GM12878 (cell line): Measurements from ENCODE around the gene LDLRAD3. TPM values are rescaled to one million over a fixed set of nuclear protein-coding genes. Genes with fewer than 3 reads are reported as not detected.
A peak's percentile ranks its signal among the peaks of the same experiment; 100 is the strongest.

ENCODE experiments used
- ATAC-seq: fragments of 200-7000 bp; cut with Tn5 transposase; 3 replicates; pipeline ENCODE4 v1.9.1; 2020; ENCODE audit warnings: mild to moderate bottlenecking, moderate library complexity
- BruUV-seq: library from RNA; stranded (reverse); fragments of 400-500 nt; replicated peaks from 2 replicates; lab custom pipeline; 2021; lab: Mats Ljungman, UMichigan
- CTCF ChIA-PET: fragments of 300-600 bp; sonication (Branson Sonifier 250); formaldehyde crosslinking; extraction: SDS; loops from one replicate; lab custom pipeline; 2021; ENCODE audit warnings: inconsistent platforms; lab: Yijun Ruan, JAX
- POLR2A ChIA-PET: fragments of 350-600 bp; formaldehyde crosslinking; extraction: SDS; loops from one replicate; lab custom pipeline; 2021; ENCODE audit warnings: inconsistent platforms; lab: Charles Lee
- RAD21 ChIA-PET: fragments of 300-600 bp; sonication (Branson Sonifier 250); formaldehyde crosslinking; loops from one replicate; lab custom pipeline; 2023; ENCODE audit warnings: antibody characterized with exemption; ENCODE audit not compliant: unreplicated experiment; lab: Charles Lee
- SMC1A ChIA-PET: fragments of 300-600 bp; sonication (Branson Sonifier 250); formaldehyde crosslinking; loops from one replicate; lab custom pipeline; 2023; ENCODE audit not compliant: unreplicated experiment, uncharacterized antibody; lab: Charles Lee
- DNase-seq: peaks from one replicate; pipeline ENCODE4 v3.0.0-alpha.2; 2011; ENCODE audit warnings: low read depth, low spot score
- FAIRE-seq: peaks from 3 replicates; lab custom pipeline; 2011; peaks lifted over from hg19 to GRCh38; lab: Jason Lieb, UNC
- H2AFZ ChIP-seq: 2 replicates; pipeline ENCODE4 v1.6.0; 2011; ENCODE audit warnings: low read depth, low read length, control low read depth; ENCODE audit not compliant: control insufficient read depth
- H3K27ac ChIP-seq: 2 replicates; pipeline ENCODE4 v1.5.1; 2011; ENCODE audit warnings: control low read depth; ENCODE audit not compliant: control insufficient read depth, insufficient read depth
- H3K27me3 ChIP-seq, 2 experiments: replicated peaks in 1 of 2; 2 replicates each; pipeline versions ENCODE4 v1.6.0 to v1.6.1; 2011; ENCODE audit warnings: low read length in 1 of 2; ENCODE audit not compliant: control insufficient read depth in 2 of 2, insufficient read depth in 2 of 2
- H3K36me3 ChIP-seq, 2 experiments: 2 replicates each; pipeline ENCODE4 v1.5.1; 2011; ENCODE audit warnings: low read length in 1 of 2; ENCODE audit not compliant: control insufficient read depth in 2 of 2, insufficient read depth in 2 of 2
- H3K4me1 ChIP-seq: 2 replicates; pipeline ENCODE4 v1.6.1; 2011; ENCODE audit warnings: mild to moderate bottlenecking, low read length, moderate library complexity, mixed read lengths; ENCODE audit not compliant: control insufficient read depth, insufficient read depth
- H3K4me2 ChIP-seq: 2 replicates; pipeline ENCODE4 v1.6.0; 2011; ENCODE audit warnings: control low read depth; ENCODE audit not compliant: control insufficient read depth, insufficient read depth
- H3K4me3 ChIP-seq: fragments of 200-600 bp; sonication (generic); 2 replicates; pipeline ENCODE4 v1.5.1; 2016
- H3K79me2 ChIP-seq: 2 replicates; pipeline ENCODE4 v1.6.0; 2011; ENCODE audit warnings: low read length; ENCODE audit not compliant: control insufficient read depth, insufficient read depth
- H3K9ac ChIP-seq: 2 replicates; pipeline ENCODE4 v1.8.0; 2011; ENCODE audit warnings: low read length, control low read depth, mixed read lengths; ENCODE audit not compliant: control insufficient read depth, insufficient read depth
- H3K9me3 ChIP-seq: replicated peaks from 3 replicates; pipeline ENCODE4 v1.5.1; 2011; ENCODE audit warnings: mild to moderate bottlenecking, low read length; ENCODE audit not compliant: control insufficient read depth, insufficient read depth
- H4K20me1 ChIP-seq: 2 replicates; pipeline ENCODE4 v1.6.0; 2011; ENCODE audit not compliant: control insufficient read depth, insufficient read depth
- BHLHE40 ChIP-seq, 2 experiments: fragments of 450-650 bp in 1 of 2; IDR thresholded peaks; 2 replicates each; pipeline ENCODE4 v1.6.1; 2011 to 2017; ENCODE audit warnings: low read depth in 2 of 2, borderline replicate concordance in 1 of 2, improper control_type of control experiment in 1 of 2, low read length in 1 of 2, mild to moderate bottlenecking in 1 of 2
- BRCA1 ChIP-seq: IDR thresholded peaks from 2 replicates; pipeline ENCODE4 v1.6.1; 2011; ENCODE audit warnings: low read depth, low read length, improper control_type of control experiment
- EGR1 ChIP-seq, 2 experiments: IDR thresholded peaks; 1 replicate in 1 of 2; 2 replicates in 1 of 2; pipeline ENCODE4 v1.6.1; 2011 to 2012; ENCODE audit warnings: low read depth in 2 of 2, low read length in 2 of 2, borderline replicate concordance in 1 of 2, mild to moderate bottlenecking in 1 of 2, moderate library complexity in 1 of 2
- HCFC1 ChIP-seq: fragments of 150-350 bp; IDR thresholded peaks from 2 replicates; pipeline ENCODE4 v1.6.1; 2014; ENCODE audit warnings: low read length
- IKZF1 ChIP-seq: fragments of 450-650 bp; conservative IDR thresholded peaks from 2 replicates; pipeline ENCODE4 v1.6.1; 2017; ENCODE audit warnings: antibody characterized with exemption, mild to moderate bottlenecking
- IKZF2 ChIP-seq, 2 experiments: fragments of 450-650 bp; IDR thresholded peaks; 2 replicates each; pipeline ENCODE4 v1.6.1; 2017; ENCODE audit warnings: mild to moderate bottlenecking in 2 of 2, moderate library complexity in 2 of 2
- KLF5 ChIP-seq: fragments of 450-650 bp; IDR thresholded peaks from 2 replicates; pipeline ENCODE4 v1.6.1; 2014; ENCODE audit warnings: mild to moderate bottlenecking; ENCODE audit not compliant: partially characterized antibody
- NBN ChIP-seq: fragments of 450-650 bp; IDR thresholded peaks from 2 replicates; pipeline ENCODE4 v1.6.1; 2016
- SUPT20H ChIP-seq: IDR thresholded peaks from 2 replicates; pipeline ENCODE4 v1.6.1; 2011; ENCODE audit warnings: low read depth, mild to moderate bottlenecking, low read length, moderate library complexity, borderline replicate concordance; ENCODE audit not compliant: control insufficient read depth
- YBX1 ChIP-seq: fragments of 450-650 bp; IDR thresholded peaks from 2 replicates; pipeline ENCODE4 v1.6.1; 2016; ENCODE audit warnings: antibody characterized with exemption
- ZBTB4 ChIP-seq: fragments of 450-650 bp; formaldehyde crosslinking; IDR thresholded peaks from 2 replicates; pipeline ENCODE4 v1.4.0; 2022; ENCODE audit warnings: mild to moderate bottlenecking, moderate library complexity
- WGBS: methylation state at CpG from one replicate; pipeline ENCODE4 v1.1.6; 2016; ENCODE audit warnings: low lambda C conversion rate; ENCODE audit not compliant: insufficient replicate concordance, insufficient coverage; ENCODE audit errors: missing lambda C conversion rate; 5-methylcytosine and 5-hydroxymethylcytosine counted together
- in situ Hi-C: fragments of 300-500 bp; cut with MboI; formaldehyde crosslinking; loops from 9 replicates; pipeline ENCODE4 v1.14.3; 2018; ENCODE audit warnings: mixed read lengths
- intact Hi-C: fragments of 100-400 bp; cut with micrococcal nuclease; formaldehyde crosslinking; loops from one replicate; pipeline ENCODE4 v1.14.2; 2022; ENCODE audit not compliant: unreplicated experiment
- polyA plus RNA-seq, 11 experiments: library from polyadenylated mRNA; depleted of rRNA in 4 of 11; unstranded in 6 of 11; stranded (reverse) in 5 of 11; fragments of >200 nt; fragmentation: Nextera tagmentation in 4 of 11; fragmentation: Illumina TruSeq in 1 of 11; extraction: Ambion mirVana in 4 of 11; extraction: Trizol in 1 of 11; gene quantifications; 1 replicate in 1 of 11; 2 replicates in 10 of 11; pipeline versions ENCODE4 v1.2.1 to v1.2.3, GENCODE V29; 2011 to 2016; ENCODE audit warnings: inconsistent platforms in 2 of 11, missing spikeins in 2 of 11, low read depth in 1 of 11
- total RNA-seq, 4 experiments: library from RNA; depleted of rRNA in 3 of 4; stranded (reverse); fragments of >200 nt in 3 of 4; fragmentation: Illumina TruSeq in 1 of 4; extraction: Trizol in 1 of 4; gene quantifications; 2 replicates each; pipeline versions ENCODE4 v1.2.1 to v1.2.3, GENCODE V29; 2013 to 2021
- TF ChIP-seq, protein P1 (sequence below): fragments of 450-650 bp; IDR thresholded peaks from 2 replicates; pipeline ENCODE4 v1.6.1; 2017; ENCODE audit warnings: low read depth, mild to moderate bottlenecking, moderate library complexity

The LDLRAD3 gene
- total and polyA plus RNA-seq, 10 of the 15 experiments (the other 5 are each of a cell fraction or from before 2014, with no cell fraction given), result 2.5 to 17.2 (median 10.7) TPM

GRCh38 chr11:36142439-36142838, 198.6 kb downstream of the LDLRAD3 start:
- no peak overlapping the region for H3K9ac ChIP-seq
- no peak overlapping the region for H2AFZ ChIP-seq
- WGBS, result 15% methylated on average over 8 of the region's 8 CpGs
- POLR2A ChIA-PET, result no interaction called here
- no peaks in the 10 kb centered on the region; the same call in 1 of the 2 replicates for H4K20me1 ChIP-seq
- no peak overlapping the region for H3K27ac ChIP-seq
- BruUV-seq, result no TSS peak
- TF ChIP-seq BRCA1, result no peak
- no peak for TF ChIP-seq IKZF2 (IDR thresholded peaks at IDR 0.05)
- no peak for TF ChIP-seq KLF5
- no peak for TF ChIP-seq YBX1
- TF ChIP-seq NBN, result no peak
- TF ChIP-seq EGR1 (IDR thresholded peaks at IDR 0.05; ENCODE audit: borderline replicate concordance in 1 of 2, low read depth in 2 of 2, low read length in 2 of 2), result peak in 1 of 2 experiments; percentile 60; a peak in 1 of 3 replicates
- TF ChIP-seq BHLHE40 (IDR thresholded peaks at IDR 0.05; ENCODE audit: borderline replicate concordance in 1 of 2, low read depth in 2 of 2, low read length in 1 of 2), result peak in 1 of 2 experiments; percentile 29; a peak in 1 of 4 replicates
- TF ChIP-seq HCFC1, result no peak
- TF ChIP-seq SUPT20H, result no peak
- TF ChIP-seq, protein P1, sequence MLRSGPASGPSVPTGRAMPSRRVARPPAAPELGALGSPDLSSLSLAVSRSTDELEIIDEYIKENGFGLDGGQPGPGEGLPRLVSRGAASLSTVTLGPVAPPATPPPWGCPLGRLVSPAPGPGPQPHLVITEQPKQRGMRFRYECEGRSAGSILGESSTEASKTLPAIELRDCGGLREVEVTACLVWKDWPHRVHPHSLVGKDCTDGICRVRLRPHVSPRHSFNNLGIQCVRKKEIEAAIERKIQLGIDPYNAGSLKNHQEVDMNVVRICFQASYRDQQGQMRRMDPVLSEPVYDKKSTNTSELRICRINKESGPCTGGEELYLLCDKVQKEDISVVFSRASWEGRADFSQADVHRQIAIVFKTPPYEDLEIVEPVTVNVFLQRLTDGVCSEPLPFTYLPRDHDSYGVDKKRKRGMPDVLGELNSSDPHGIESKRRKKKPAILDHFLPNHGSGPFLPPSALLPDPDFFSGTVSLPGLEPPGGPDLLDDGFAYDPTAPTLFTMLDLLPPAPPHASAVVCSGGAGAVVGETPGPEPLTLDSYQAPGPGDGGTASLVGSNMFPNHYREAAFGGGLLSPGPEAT, result no peak
- TF ChIP-seq ZBTB4, result no peak
- TF ChIP-seq IKZF1, result no peak
- H3K36me3 ChIP-seq, result no peaks in the 10 kb centered on the region; a peak in 1 of 4 replicates
- H3K79me2 ChIP-seq, result no peaks in the 10 kb centered on the region
- in situ Hi-C loops, result no loop called here
- DNase-seq, result no peak
- H3K4me2 ChIP-seq, result no peak overlapping the region
- H3K9me3 ChIP-seq, result no peaks in the 10 kb centered on the region
- no peak overlapping the region for H3K4me3 ChIP-seq
- CTCF ChIA-PET, result interaction anchor here (0.5 to 0.9 kb wide), 3 partner anchors 12 to 1673 kb away, joined by 3 to 4 read pairs (median 3); no protein-coding TSS in a partner anchor
- intact Hi-C loops, result no loop called here
- no peaks in the 10 kb centered on the region; a peak in 1 of 4 replicates for H3K27me3 ChIP-seq
- FAIRE-seq, result no peak
- SMC1A ChIA-PET, result no interaction called here
- H3K4me1 ChIP-seq, result no peaks in the 10 kb centered on the region
- no peak for ATAC-seq
- RAD21 ChIA-PET, result interaction anchor here (1.1 kb wide), 1 partner anchor 11 kb away, joined by 3 read pairs; no protein-coding TSS in a partner anchor
